Retina (tissue), 1 donor: ENCODE data around the gene DRAM2.
"Not testable (repeated sequence)": the region's sequence is repeated elsewhere in the genome, so short reads cannot be mapped to it uniquely, and the experiment has no call there.

Experiments
- DNase-seq: peaks from one replicate; pipeline ENCODE4 v3.0.0-alpha.2; 2016

The DRAM2 gene

GRCh38 chr1:111141245-111142220 is 1.6 kb upstream of the DRAM2 start:
- no peak for DNase-seq

- no peak for DNase-seq
These were observed 731 bp upstream of the DRAM2 start for GRCh38 chr1:111140680-111140967.

GRCh38 chr1:111139324-111139955 is 453 bp downstream of the DRAM2 start:
- DNase-seq, result peak; percentile 88

- no peak for DNase-seq
These were observed 6.0 kb downstream of the DRAM2 start for GRCh38 chr1:111133866-111134265.

- DNase-seq, result no peak
These were observed 8.2 kb downstream of the DRAM2 start for GRCh38 chr1:111131693-111132092.

GRCh38 chr1:111129376-111129775 is 10.5 kb downstream of the DRAM2 start:
- DNase-seq, result no peak

GRCh38 chr1:111127923-111128643 is 11.8 kb downstream of the DRAM2 start:
- no peak for DNase-seq

- DNase-seq, result no peak
These were observed 13.5 kb downstream of the DRAM2 start for GRCh38 chr1:111126354-111126753.

- DNase-seq, result no peak
These were observed 23.4 kb downstream of the DRAM2 start for GRCh38 chr1:111116496-111116895.

- DNase-seq, result no peak
These were observed 29.5 kb downstream of the DRAM2 start for GRCh38 chr1:111110197-111110899.

- no peak for DNase-seq
These were observed 34.9 kb downstream of the DRAM2 start for GRCh38 chr1:111104981-111105380.

GRCh38 chr1:111101854-111102642 is 37.8 kb downstream of the DRAM2 start:
- no peak for DNase-seq

- no peak for DNase-seq
These were observed 40.6 kb downstream of the DRAM2 start for GRCh38 chr1:111099289-111099688.

GRCh38 chr1:111097356-111098099 is 42.4 kb downstream of the DRAM2 start:
- no peak for DNase-seq

GRCh38 chr1:111095421-111095820 is 44.5 kb downstream of the DRAM2 start:
- not testable (repeated sequence) for DNase-seq

- DNase-seq, result no peak
These were observed 50.3 kb downstream of the DRAM2 start for GRCh38 chr1:111089638-111090037.

- DNase-seq, result no peak
These were observed 54.2 kb downstream of the DRAM2 start for GRCh38 chr1:111085676-111086075.

- no peak for DNase-seq
These were observed 54.9 kb downstream of the DRAM2 start for GRCh38 chr1:111084999-111085398.

- no peak for DNase-seq
These were observed 57.3 kb downstream of the DRAM2 start for GRCh38 chr1:111082421-111083203.

- not testable (repeated sequence) for DNase-seq
These were observed 60.6 kb downstream of the DRAM2 start for GRCh38 chr1:111079329-111079728.

- not testable (repeated sequence) for DNase-seq
These were observed 62.6 kb downstream of the DRAM2 start for GRCh38 chr1:111077312-111077711.
